GM12874 (cell line): Measurements from ENCODE around the gene NABP1.

Source experiments
- TF ChIP-seq, protein P1 (sequence below): IDR thresholded peaks from 2 replicates; pipeline ENCODE4 v1.5.1; 2011; ENCODE audit warnings: low read depth, mild to moderate bottlenecking, control low read depth, low read length, moderate library complexity; ENCODE audit not compliant: insufficient read depth

Gene NABP1

GRCh38 chr2:191703079-191703725 is 25.3 kb downstream of the NABP1 start:
- TF ChIP-seq, protein P1, sequence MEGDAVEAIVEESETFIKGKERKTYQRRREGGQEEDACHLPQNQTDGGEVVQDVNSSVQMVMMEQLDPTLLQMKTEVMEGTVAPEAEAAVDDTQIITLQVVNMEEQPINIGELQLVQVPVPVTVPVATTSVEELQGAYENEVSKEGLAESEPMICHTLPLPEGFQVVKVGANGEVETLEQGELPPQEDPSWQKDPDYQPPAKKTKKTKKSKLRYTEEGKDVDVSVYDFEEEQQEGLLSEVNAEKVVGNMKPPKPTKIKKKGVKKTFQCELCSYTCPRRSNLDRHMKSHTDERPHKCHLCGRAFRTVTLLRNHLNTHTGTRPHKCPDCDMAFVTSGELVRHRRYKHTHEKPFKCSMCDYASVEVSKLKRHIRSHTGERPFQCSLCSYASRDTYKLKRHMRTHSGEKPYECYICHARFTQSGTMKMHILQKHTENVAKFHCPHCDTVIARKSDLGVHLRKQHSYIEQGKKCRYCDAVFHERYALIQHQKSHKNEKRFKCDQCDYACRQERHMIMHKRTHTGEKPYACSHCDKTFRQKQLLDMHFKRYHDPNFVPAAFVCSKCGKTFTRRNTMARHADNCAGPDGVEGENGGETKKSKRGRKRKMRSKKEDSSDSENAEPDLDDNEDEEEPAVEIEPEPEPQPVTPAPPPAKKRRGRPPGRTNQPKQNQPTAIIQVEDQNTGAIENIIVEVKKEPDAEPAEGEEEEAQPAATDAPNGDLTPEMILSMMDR: no peak

- TF ChIP-seq, protein P1: no peak
These were observed 27.1 kb downstream of the NABP1 start for GRCh38 chr2:191705084-191705483.

DNA sequence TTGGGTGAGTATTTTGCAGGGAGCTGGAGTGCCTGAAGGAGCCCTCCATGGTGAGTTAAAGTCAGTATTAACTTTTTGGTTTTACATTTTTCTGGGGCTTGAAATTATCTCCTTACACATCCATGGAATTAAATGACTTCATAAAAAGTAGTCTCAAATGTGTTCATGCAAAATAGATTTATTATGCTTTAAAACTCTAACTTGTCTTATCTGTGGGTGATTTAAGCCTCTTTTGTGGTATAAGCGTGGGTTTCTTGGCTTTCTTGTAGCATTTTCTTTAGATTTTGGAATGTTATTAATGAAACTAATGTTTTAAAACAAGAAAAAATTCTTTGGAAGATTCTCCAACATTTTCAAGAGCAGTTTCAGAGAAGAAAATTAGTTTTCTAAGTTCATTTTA is 27.8 kb downstream of the NABP1 start:
- TF ChIP-seq, protein P1: no peak

- TF ChIP-seq, protein P1: no peak
These were observed 28.9 kb downstream of the NABP1 start for GRCh38 chr2:191706791-191707190.

DNA sequence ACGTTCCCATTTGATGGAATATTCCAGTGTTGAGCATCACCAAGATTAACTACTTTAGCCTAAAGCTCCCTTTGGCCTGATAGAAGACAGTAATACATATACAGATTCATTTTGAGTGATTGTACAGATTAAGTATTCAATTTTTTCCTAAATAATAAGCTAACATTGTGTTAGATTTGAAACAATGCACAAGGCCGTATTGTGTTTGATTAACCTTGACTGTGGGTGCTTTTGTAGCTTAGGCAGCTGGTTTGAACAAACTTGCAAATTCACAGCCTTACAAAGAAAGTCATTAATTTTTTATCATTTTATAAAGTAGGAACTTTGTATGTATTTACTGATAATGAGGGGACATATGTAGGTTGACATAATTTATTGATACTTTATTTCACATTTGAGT is 29.6 kb downstream of the NABP1 start:
- TF ChIP-seq, protein P1: no peak

DNA sequence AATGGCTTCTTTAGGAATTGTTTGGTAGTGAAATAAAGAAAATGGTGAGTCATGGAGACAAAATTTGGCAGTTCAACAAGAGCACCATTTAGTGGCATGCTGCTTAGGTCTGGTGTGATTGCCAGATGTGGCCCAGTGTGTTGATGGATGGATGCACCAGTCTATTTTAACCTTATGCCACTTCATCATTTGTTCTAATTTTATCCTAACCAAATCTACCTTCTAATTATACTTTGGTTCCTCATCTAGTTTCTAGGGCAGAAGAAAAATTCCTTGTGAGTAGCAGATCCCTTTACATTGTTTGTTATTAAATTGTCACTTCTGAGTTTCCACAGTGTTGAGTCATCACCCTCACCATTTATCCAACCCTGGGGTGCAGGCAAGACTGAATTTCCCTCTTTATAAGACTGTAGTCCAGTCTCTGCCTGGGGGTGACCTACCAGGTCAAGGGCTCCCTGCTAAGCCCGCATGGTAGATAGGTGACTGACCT is 32.5 kb downstream of the NABP1 start:
- TF ChIP-seq, protein P1: no peak

- TF ChIP-seq, protein P1: no peak
These were observed 33.7 kb downstream of the NABP1 start for GRCh38 chr2:191711621-191712020.
